GM12878 (cell line): ENCODE results near the gene SHANK1.

Source experiments
- CTCF ChIP-seq, 3 experiments: IDR thresholded peaks in 2 of 3; conservative IDR thresholded peaks in 1 of 3; 2 replicates each; pipeline ENCODE4 v1.5.1; 2011; ENCODE audit warnings: low read depth in 3 of 3, low read length in 3 of 3, mild to moderate bottlenecking in 3 of 3, control low read depth in 2 of 3, moderate library complexity in 2 of 3, inconsistent platforms in 1 of 3, mixed read lengths in 1 of 3; ENCODE audit not compliant: control insufficient read depth in 2 of 3, insufficient read depth in 1 of 3; ENCODE audit errors: extremely low read depth in 1 of 3
- FOS ChIP-seq: IDR thresholded peaks from 3 replicates; pipeline ENCODE4 v1.6.1; 2011; ENCODE audit warnings: borderline replicate concordance; ENCODE audit not compliant: insufficient read length; ENCODE audit errors: extremely low read depth
- PAX5 ChIP-seq: IDR thresholded peaks from 2 replicates; pipeline ENCODE4 v1.6.1; 2011; ENCODE audit warnings: low read depth, low read length, borderline replicate concordance
- PBX3 ChIP-seq: IDR thresholded peaks from 2 replicates; pipeline ENCODE4 v1.6.1; 2011; ENCODE audit warnings: mild to moderate bottlenecking, low read depth, low read length, moderate library complexity; ENCODE audit not compliant: insufficient replicate concordance
- SKIL ChIP-seq: fragments of 450-650 bp; IDR thresholded peaks from 2 replicates; pipeline ENCODE4 v1.6.1; 2017; ENCODE audit warnings: mild to moderate bottlenecking, low read depth, inconsistent platforms; ENCODE audit not compliant: poor library complexity, severe bottlenecking
- SMC3 ChIP-seq: IDR thresholded peaks from 2 replicates; pipeline ENCODE4 v1.6.1; 2011; ENCODE audit warnings: low read length, improper control_type of control experiment, borderline replicate concordance
- ZNF274 ChIP-seq: IDR thresholded peaks from one replicate; pipeline ENCODE4 v1.8.0; 2011; ENCODE audit not compliant: insufficient read length, insufficient read depth

- TF ChIP-seq SMC3, result no peak
- TF ChIP-seq PBX3, result no peak
- no peak for TF ChIP-seq FOS
- no peak for TF ChIP-seq CTCF (IDR thresholded peaks at IDR 0.05 in 2 of 3, conservative IDR thresholded peaks at IDR 0.05 in 1 of 3; ENCODE audit: control insufficient read depth in 2 of 3, extremely low read depth in 1 of 3, insufficient read depth in 1 of 3, low read depth in 3 of 3, low read length in 3 of 3)
- TF ChIP-seq ZNF274, result no peak
- TF ChIP-seq SKIL, result no peak
- TF ChIP-seq PAX5, result no peak
Observed at GRCh38 chr19:50719566-50719965, at the start of gene SHANK1.
